Keratinocyte (primary cell): Measurements from ENCODE around the gene UCK2. TPM values are rescaled to one million over a fixed set of nuclear protein-coding genes. Genes with fewer than 3 reads are reported as not detected.

Experiments used
- DNase-seq: peaks from one replicate; pipeline ENCODE4 v3.0.0-alpha.2; 2011; ENCODE audit warnings: low read depth, missing footprints, low spot score
- FAIRE-seq: peaks from 2 replicates; lab custom pipeline; 2011; peaks lifted over from hg19 to GRCh38; lab: Jason Lieb, UNC
- H2AFZ ChIP-seq: 2 replicates; pipeline ENCODE4 v1.6.0; 2012; ENCODE audit warnings: low read length, control low read depth, inconsistent platforms; ENCODE audit not compliant: control insufficient read depth
- H3K27ac ChIP-seq: 2 replicates; pipeline ENCODE4 v1.5.1; 2011; ENCODE audit warnings: low read length; ENCODE audit not compliant: control insufficient read depth, insufficient read depth
- H3K27me3 ChIP-seq: 3 replicates; pipeline ENCODE4 v1.6.0; 2011; ENCODE audit warnings: low read length; ENCODE audit not compliant: control insufficient read depth, insufficient read depth; ENCODE audit errors: extremely low read depth
- H3K36me3 ChIP-seq, 2 experiments: 2 replicates in 1 of 2; 3 replicates in 1 of 2; pipeline ENCODE4 v1.5.1; 2011; ENCODE audit warnings: low read length in 2 of 2, mild to moderate bottlenecking in 1 of 2; ENCODE audit not compliant: control insufficient read depth in 2 of 2, insufficient read depth in 2 of 2; ENCODE audit errors: extremely low read depth in 1 of 2
- H3K4me1 ChIP-seq: 3 replicates; pipeline ENCODE4 v1.5.1; 2011; ENCODE audit warnings: low read length; ENCODE audit not compliant: control insufficient read depth, insufficient read depth; ENCODE audit errors: extremely low read depth
- H3K4me2 ChIP-seq: 3 replicates; pipeline ENCODE4 v1.6.0; 2011; ENCODE audit warnings: low read depth, low read length; ENCODE audit not compliant: control insufficient read depth, insufficient read depth; ENCODE audit errors: extremely low read depth
- H3K4me3 ChIP-seq, 3 experiments: fragments of 200-600 bp in 1 of 3; sonication (generic) in 1 of 3; 2 replicates in 2 of 3; 3 replicates in 1 of 3; pipeline ENCODE4 v1.5.1; 2011 to 2016; ENCODE audit warnings: low read length in 3 of 3, mild to moderate bottlenecking in 3 of 3, control low read depth in 2 of 3, inconsistent platforms in 1 of 3, low read depth in 1 of 3, mixed read lengths in 1 of 3, mixed run types in 1 of 3, moderate library complexity in 1 of 3; ENCODE audit not compliant: control insufficient read depth in 2 of 3, insufficient read depth in 2 of 3; ENCODE audit errors: extremely low read depth in 1 of 3
- H3K79me2 ChIP-seq: 2 replicates; pipeline ENCODE4 v1.6.0; 2012; ENCODE audit warnings: low read length; ENCODE audit not compliant: control insufficient read depth, insufficient read depth
- H3K9ac ChIP-seq: 3 replicates; pipeline ENCODE4 v1.6.0; 2011; ENCODE audit warnings: low read length; ENCODE audit not compliant: control insufficient read depth, insufficient read depth; ENCODE audit errors: extremely low read depth
- H3K9me1 ChIP-seq: 3 replicates; pipeline ENCODE4 v1.6.0; 2011; ENCODE audit warnings: low read length; ENCODE audit not compliant: control insufficient read depth, insufficient read depth; ENCODE audit errors: extremely low read depth
- H3K9me3 ChIP-seq: 2 replicates; pipeline ENCODE4 v1.5.1; 2012; ENCODE audit warnings: low read depth, low read length; ENCODE audit not compliant: control insufficient read depth
- H4K20me1 ChIP-seq: 3 replicates; pipeline ENCODE4 v1.6.0; 2011; ENCODE audit warnings: low read length; ENCODE audit not compliant: control insufficient read depth, insufficient read depth; ENCODE audit errors: extremely low read depth
- EZH2 ChIP-seq: IDR thresholded peaks from one replicate; pipeline ENCODE4 v1.6.1; 2012; ENCODE audit warnings: inconsistent platforms, mild to moderate bottlenecking, low read length, moderate library complexity
- dilution Hi-C: fragments of 300-500 bp; cut with MboI; formaldehyde crosslinking; loops from one replicate; pipeline ENCODE4 v1.7.0; 2020; ENCODE audit warnings: low sequenced_read_pairs; ENCODE audit not compliant: extremely low pct_ligation_motif_present
- polyA plus RNA-seq, 5 experiments: library from polyadenylated mRNA; depleted of rRNA in 3 of 5; stranded (reverse) in 3 of 5; stranded (forward) in 1 of 5; unstranded in 1 of 5; fragments of >200 nt; gene quantifications; 1 replicate in 1 of 5; 2 replicates in 3 of 5; 3 replicates in 1 of 5; pipeline versions ENCODE4 v1.2.1 to v1.2.3, GENCODE V29; 2011 to 2012; ENCODE audit warnings: missing spikeins in 2 of 5, low read depth in 1 of 5, low replicate concordance in 1 of 5
- TF ChIP-seq, protein P1 (sequence below), 3 experiments: IDR thresholded peaks in 1 of 3; conservative IDR thresholded peaks in 1 of 3; optimal IDR thresholded peaks in 1 of 3; 2 replicates in 2 of 3; 3 replicates in 1 of 3; pipeline versions ENCODE3 to v1.5.1; 2011; ENCODE audit warnings: low read length in 3 of 3, mild to moderate bottlenecking in 3 of 3, moderate library complexity in 2 of 3, control low read depth in 1 of 3, inconsistent platforms in 1 of 3; ENCODE audit not compliant: insufficient read depth in 2 of 3; ENCODE audit errors: extremely low read depth in 1 of 3

Gene UCK2
- polyA plus RNA-seq, 1 donor (not counting 4 experiments of a cell fraction or from before 2014, with no cell fraction given), result 71.9 TPM

DNA sequence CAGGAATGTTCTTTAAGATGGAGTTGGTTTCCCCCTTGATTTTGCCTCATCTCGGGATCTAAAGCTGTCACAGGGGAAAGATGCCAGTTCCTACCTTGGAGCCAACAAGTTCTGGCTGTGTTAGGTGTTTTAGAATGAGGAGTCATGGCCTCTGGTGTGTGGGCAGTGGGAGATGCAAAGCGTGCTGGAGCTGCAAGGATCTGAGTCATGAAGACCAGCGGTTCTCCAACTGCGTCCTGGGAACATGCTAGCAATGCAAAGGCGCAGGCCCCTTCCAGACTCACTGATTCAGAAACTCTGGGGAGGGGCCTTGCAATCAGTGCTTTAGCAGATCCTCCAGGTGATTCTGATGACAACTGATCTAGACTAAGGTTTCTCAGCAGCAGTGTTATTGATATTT lies 109.1 kb downstream of the UCK2 start:
- TF ChIP-seq EZH2, result no peak
- TF ChIP-seq, protein P1, sequence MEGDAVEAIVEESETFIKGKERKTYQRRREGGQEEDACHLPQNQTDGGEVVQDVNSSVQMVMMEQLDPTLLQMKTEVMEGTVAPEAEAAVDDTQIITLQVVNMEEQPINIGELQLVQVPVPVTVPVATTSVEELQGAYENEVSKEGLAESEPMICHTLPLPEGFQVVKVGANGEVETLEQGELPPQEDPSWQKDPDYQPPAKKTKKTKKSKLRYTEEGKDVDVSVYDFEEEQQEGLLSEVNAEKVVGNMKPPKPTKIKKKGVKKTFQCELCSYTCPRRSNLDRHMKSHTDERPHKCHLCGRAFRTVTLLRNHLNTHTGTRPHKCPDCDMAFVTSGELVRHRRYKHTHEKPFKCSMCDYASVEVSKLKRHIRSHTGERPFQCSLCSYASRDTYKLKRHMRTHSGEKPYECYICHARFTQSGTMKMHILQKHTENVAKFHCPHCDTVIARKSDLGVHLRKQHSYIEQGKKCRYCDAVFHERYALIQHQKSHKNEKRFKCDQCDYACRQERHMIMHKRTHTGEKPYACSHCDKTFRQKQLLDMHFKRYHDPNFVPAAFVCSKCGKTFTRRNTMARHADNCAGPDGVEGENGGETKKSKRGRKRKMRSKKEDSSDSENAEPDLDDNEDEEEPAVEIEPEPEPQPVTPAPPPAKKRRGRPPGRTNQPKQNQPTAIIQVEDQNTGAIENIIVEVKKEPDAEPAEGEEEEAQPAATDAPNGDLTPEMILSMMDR (optimal IDR thresholded peaks at IDR 0.05 in 1 of 3, IDR thresholded peaks at IDR 0.05 in 1 of 3, conservative IDR thresholded peaks at IDR 0.05 in 1 of 3; ENCODE audit: extremely low read depth in 1 of 3, insufficient read depth in 2 of 3, low read length in 3 of 3), result no peak
- H3K36me3 ChIP-seq, result no peaks in the 10 kb centered on the region

DNA sequence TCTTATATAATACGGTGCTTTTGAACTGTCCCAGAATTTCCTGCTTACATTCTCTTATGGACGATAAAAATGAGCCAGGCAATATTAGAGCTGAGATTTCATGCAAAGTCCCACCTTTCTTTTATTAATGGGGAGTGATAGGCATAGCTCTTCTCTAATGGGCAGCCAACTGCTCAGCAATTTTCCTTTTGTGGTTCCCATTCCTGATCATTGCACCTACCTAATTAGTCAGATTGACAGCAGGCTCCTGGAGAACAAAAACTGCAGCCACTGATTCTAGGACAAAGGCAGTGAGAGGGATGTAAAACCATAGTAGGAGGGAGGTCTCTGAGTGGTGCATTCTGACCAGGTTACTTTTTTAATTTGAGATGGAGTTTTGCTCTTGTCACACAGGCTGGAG lies 110.4 kb downstream of the UCK2 start:
- FAIRE-seq, result no peak
- dilution Hi-C loops, result no loop called here
- no peak overlapping the region for H3K4me2 ChIP-seq

More for the DNA sequence above, 109.1 kb downstream of the UCK2 start:
- no peak overlapping the region for H3K4me2 ChIP-seq
- DNase-seq (no peak), FAIRE-seq (no peak)
- H3K79me2 ChIP-seq, result no peaks in the 10 kb centered on the region
- H3K4me1 ChIP-seq, result no peaks in the 10 kb centered on the region
- H3K9me1 ChIP-seq, result no peaks in the 10 kb centered on the region
- H3K9ac ChIP-seq, result no peak overlapping the region
- H4K20me1 ChIP-seq, result no peaks in the 10 kb centered on the region
- no peak overlapping the region for H2AFZ ChIP-seq
- H3K27ac ChIP-seq, result no peak overlapping the region
- dilution Hi-C loops, result no loop called here
- no peaks in the 10 kb centered on the region for H3K9me3 ChIP-seq
- H3K27me3 ChIP-seq, result no peaks in the 10 kb centered on the region
- no peak overlapping the region for H3K4me3 ChIP-seq

More for the DNA sequence above, 110.4 kb downstream of the UCK2 start:
- Histone ChIP-seq H4K20me1 (no peaks in the 10 kb centered on the region), H3K9me3 (no peaks in the 10 kb centered on the region), H2AFZ (no peak overlapping the region), H3K9ac (no peak overlapping the region), H3K36me3 (no peaks in the 10 kb centered on the region), H3K4me3 (no peak overlapping the region), H3K9me1 (no peaks in the 10 kb centered on the region), H3K27ac (no peak overlapping the region), H3K4me1 (no peaks in the 10 kb centered on the region), H3K27me3 (no peaks in the 10 kb centered on the region), H3K79me2 (no peaks in the 10 kb centered on the region)
- TF ChIP-seq, protein P1 (optimal IDR thresholded peaks at IDR 0.05 in 1 of 3, IDR thresholded peaks at IDR 0.05 in 1 of 3, conservative IDR thresholded peaks at IDR 0.05 in 1 of 3; ENCODE audit: extremely low read depth in 1 of 3, insufficient read depth in 2 of 3, low read length in 3 of 3), result no peak
- no peak for TF ChIP-seq EZH2
- DNase-seq, result no peak
